Midbrain (tissue), 1 donor: ENCODE measurements around the gene LDB2.

Source experiments
- DNase-seq: peaks from one replicate; lab custom pipeline; 2025; lab: John Stamatoyannopoulos, UW

The LDB2 gene

DNA sequence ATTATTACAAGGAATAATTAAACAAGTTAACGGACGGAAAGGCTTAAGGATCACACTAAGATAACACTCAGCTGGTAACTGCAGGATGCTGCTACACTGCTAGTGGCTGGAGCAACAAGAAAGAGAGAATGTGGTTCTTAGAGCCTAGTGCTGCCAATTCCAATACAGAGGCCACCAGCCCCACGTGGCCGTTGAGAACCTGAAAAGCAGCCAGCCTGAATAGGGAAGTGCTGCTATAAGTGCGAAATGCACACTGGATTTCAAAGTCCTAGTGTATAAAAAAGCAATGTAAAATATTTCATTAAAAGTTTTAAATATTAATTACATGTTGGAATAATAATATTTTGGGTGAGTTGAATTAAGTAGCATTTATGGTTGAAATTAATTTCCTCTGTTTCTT lies 414.9 kb downstream of the LDB2 start:
- no peak for DNase-seq

DNA sequence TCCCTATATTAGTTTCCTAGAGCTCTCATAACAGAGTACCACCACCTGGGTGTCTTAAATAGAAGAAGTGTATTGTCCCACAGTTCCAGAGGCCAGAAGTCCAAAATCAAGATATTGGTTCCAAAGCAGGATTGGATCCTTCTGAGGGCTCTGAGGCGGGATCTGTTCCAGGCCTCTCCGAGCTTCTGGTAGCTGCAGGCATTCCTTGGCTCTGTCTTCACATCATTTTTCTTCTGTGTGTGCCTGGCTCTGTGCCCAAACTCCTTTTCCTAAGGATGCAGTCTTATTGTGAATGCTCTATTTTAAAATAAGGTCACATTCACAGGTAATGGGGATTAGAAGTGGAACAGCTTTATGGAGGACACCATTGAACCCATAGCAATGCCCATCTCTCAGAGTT lies 418.4 kb downstream of the LDB2 start:
- DNase-seq, result no peak

DNA sequence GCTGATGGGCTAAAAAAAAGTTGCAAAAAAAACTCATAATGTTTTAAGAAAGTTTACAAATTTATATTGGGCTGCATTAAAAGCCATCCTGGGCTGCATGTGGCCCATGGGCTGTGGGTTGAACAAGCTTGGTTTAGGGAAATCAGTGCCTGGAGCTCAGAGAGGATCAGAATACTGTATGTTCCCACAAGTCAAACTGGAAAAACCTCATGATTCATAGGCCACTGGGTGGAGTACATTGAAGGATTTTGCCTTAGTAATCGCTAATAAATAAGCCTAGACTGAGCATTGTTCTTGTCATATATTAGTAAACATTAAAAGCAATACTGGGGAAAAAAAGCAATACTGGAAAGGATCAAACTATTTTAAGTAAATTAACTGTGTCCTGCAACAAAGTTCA lies 425.9 kb downstream of the LDB2 start:
- no peak for DNase-seq

DNA sequence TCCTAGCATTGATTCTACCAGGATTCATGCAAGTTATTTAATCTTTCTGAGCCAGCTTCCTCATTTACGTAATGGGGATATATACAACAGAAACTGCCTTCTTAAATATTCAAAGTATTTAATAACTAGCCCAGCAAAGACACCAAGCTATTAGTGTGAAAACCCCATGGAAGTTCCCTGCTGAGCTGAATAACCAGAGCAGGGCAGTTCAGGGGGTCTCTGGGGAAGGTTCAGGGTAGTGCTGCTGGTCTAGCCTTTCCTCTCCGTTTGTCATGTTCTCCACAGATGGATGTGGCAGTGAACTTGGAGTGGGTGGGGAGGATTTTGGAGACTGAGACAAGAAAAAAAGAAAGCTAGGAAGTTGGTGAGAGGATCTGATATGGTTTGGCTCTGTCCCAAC lies 431.4 kb downstream of the LDB2 start:
- no peak for DNase-seq

DNA sequence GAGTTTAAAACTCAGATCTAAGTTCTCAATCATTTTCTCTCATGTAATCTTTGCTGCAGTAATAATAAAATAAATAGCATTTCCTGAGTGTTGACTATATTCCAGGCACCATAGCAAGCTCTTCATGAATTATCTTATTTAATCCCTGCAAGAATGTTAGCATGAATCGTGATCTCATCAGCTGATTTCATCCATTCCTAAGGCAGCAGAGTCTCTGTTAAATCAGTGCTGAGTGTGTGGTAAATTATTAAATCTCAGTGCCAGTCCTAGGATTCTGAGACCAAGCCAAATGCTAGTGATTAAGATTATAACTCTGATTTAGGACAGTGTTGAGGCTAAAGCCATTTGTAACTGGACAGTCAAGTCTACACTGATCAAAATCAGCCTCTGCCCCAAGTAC lies 431.9 kb downstream of the LDB2 start:
- DNase-seq, result no peak

DNA sequence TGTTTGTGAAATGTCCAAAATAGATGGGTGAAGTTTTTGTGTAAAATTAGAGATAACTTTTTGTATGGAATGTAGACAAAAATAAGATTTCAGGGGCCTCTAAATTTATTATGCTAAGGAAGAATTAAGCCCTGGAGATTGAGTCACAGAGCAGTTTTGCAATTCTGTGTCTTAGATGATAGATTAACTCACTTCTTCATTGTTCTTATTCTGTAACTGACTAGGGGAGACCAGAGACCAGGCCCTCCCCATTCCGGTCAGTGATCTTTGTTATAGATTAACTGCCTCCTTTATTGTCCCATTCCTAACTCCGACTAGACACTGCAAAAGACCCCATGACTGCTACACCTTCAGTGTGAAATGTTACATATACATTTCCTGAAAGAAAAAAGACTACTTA lies 433.8 kb downstream of the LDB2 start:
- DNase-seq, result no peak

DNA sequence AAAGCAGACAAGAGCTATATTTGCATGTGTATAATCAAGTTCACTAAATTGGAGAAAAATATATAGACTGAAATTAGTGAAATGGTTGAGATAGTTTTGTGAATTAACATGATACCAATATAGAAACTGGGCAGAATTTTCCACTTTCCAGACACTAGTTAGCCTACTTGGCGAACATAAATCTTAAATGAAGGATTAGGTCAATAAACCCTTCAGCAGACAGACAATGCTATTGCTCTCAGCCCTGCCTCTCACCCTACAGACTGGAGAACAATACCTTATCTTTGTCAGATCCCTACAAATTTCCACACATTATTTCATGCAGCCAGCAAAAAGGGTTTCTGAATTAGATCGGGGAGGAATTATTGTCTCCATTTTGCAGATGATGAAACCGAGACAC lies 435.8 kb downstream of the LDB2 start:
- no peak for DNase-seq

DNA sequence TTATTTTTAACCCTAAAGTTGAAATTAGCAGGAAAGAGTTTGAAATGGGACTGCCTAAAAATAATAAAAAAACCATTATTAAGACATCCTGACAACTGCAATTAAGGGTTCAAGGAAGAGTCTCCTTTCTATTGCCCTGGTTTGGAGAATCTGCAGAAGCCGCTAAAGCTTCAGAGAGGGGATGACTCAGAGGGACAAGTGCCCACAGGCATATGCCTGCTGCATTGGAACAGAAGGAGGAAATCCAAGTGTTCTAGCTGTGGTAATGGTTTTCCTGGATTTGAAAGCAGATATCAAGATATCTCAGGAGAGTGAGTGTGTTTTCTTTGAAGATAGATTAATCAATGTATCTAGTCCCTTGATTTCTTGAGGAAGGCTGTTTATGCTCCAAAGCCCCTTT lies 437.1 kb downstream of the LDB2 start:
- DNase-seq, result no peak

DNA sequence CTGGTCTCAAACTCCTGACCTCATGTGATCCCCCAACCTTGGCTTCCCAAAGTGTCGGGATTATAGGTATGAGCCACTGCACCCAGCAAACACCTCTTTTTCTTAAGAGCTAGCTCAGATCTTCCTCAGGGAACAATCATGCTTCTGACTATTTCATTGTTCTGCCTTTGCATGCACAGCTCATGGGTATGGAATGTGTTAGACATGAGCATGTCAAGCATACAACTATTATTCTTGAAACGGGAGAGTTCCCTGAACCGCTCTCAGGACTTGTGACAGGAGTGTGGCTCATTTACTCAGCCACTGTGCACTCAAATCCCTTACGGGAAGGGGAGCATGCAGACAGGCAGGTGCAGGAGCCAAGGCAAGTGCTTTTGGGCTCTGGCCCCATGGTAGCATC lies 440.5 kb downstream of the LDB2 start:
- no peak for DNase-seq
